Colon (tissue), 2 donors: ENCODE data around the gene RAN.
"Not testable (repeated sequence)": the region's sequence is repeated elsewhere in the genome, so short reads cannot be mapped to it uniquely, and the experiment has no call there.

Source experiments
- FAIRE-seq: peaks from 2 replicates; lab custom pipeline; 2012; peaks lifted over from hg19 to GRCh38; lab: Jason Lieb, UNC
- donor health status: control.
- donor health status: control.

The RAN gene

GRCh38 chr12:130878193-130879185 lies 6.6 kb downstream of the RAN start:
- no peak for FAIRE-seq

GRCh38 chr12:130879212-130879686 lies 7.4 kb downstream of the RAN start:
- FAIRE-seq: no peak

GRCh38 chr12:130879781-130880389 lies 8.0 kb downstream of the RAN start:
- FAIRE-seq: no peak

- FAIRE-seq: no peak
Observed at GRCh38 chr12:130880411-130880885, 8.6 kb downstream of the RAN start.

GRCh38 chr12:130881046-130881445 lies 9.2 kb downstream of the RAN start:
- FAIRE-seq: no peak

GRCh38 chr12:130881548-130881947 lies 9.7 kb downstream of the RAN start:
- no peak for FAIRE-seq

GRCh38 chr12:130887190-130887589 lies 15.3 kb downstream of the RAN start:
- not testable (repeated sequence) for FAIRE-seq

- no peak for FAIRE-seq
Observed at GRCh38 chr12:130904064-130904463, 32.2 kb downstream of the RAN start.

GRCh38 chr12:130904936-130905455 lies 33.1 kb downstream of the RAN start:
- FAIRE-seq: not testable (repeated sequence)

- no peak for FAIRE-seq
Observed at GRCh38 chr12:130909111-130909510, 37.2 kb downstream of the RAN start.

- no peak for FAIRE-seq
Observed at GRCh38 chr12:130911193-130911592, 39.3 kb downstream of the RAN start.

GRCh38 chr12:130911933-130912332 lies 40.1 kb downstream of the RAN start:
- no peak for FAIRE-seq

- FAIRE-seq: no peak
Observed at GRCh38 chr12:130916241-130916911, 44.5 kb downstream of the RAN start.

- no peak for FAIRE-seq
Observed at GRCh38 chr12:130917607-130918006, 45.7 kb downstream of the RAN start.

GRCh38 chr12:130919086-130919485 lies 47.2 kb downstream of the RAN start:
- peak; percentile 78 for FAIRE-seq

- FAIRE-seq: no peak
Observed at GRCh38 chr12:130920119-130920703, 48.3 kb downstream of the RAN start.

- FAIRE-seq: no peak
Observed at GRCh38 chr12:130920723-130921381, 49.0 kb downstream of the RAN start.

GRCh38 chr12:130922511-130922953 lies 50.7 kb downstream of the RAN start:
- no peak for FAIRE-seq

- no peak for FAIRE-seq
Observed at GRCh38 chr12:130924966-130925665, 53.2 kb downstream of the RAN start.

- no peak for FAIRE-seq
Observed at GRCh38 chr12:130925666-130926015, 53.8 kb downstream of the RAN start.
